K562 (cell line): Measurements from ENCODE around the gene SH2B2. TPM values are rescaled to one million over a fixed set of nuclear protein-coding genes. Genes with fewer than 3 reads are reported as not detected.

ENCODE experiments used
- AFF4 ChIP-seq: sonication (generic); formaldehyde crosslinking; IDR thresholded peaks from 2 replicates; pipeline ENCODE4 v1.8.0; 2023; ENCODE audit warnings: mild to moderate bottlenecking, missing genetic modification reagents
- BRD4 ChIP-seq: fragments of 200-600 bp; sonication (generic); IDR thresholded peaks from 2 replicates; pipeline ENCODE4 v1.6.1; 2017; ENCODE audit warnings: inconsistent platforms
- CAMTA2 ChIP-seq: fragments of 250-450 bp; sonication (Bioruptor Pico); conservative IDR thresholded peaks from 2 replicates; pipeline ENCODE4 v1.5.1; 2022
- CREB1 ChIP-seq, 2 experiments: sonication (generic) in 1 of 2; formaldehyde crosslinking in 1 of 2; IDR thresholded peaks; 2 replicates each; pipeline versions ENCODE4 v1.6.1 to v1.8.0; 2012 to 2022; ENCODE audit warnings: inconsistent platforms in 1 of 2, mild to moderate bottlenecking in 1 of 2, missing genetic modification reagents in 1 of 2, moderate library complexity in 1 of 2
- ETV1 ChIP-seq: fragments of 450-650 bp; conservative IDR thresholded peaks from 2 replicates; pipeline ENCODE4 v1.6.1; 2016; ENCODE audit warnings: missing genetic modification characterization, control low read depth, low read depth, missing compliant biosample characterization
- FIP1L1 ChIP-seq: fragments of 200-400 bp; formaldehyde crosslinking; IDR thresholded peaks from 2 replicates; pipeline ENCODE4 v1.6.1; 2018; ENCODE audit warnings: mild to moderate bottlenecking, low read depth, low read length; ENCODE audit not compliant: poor library complexity, severe bottlenecking
- HMG20A ChIP-seq: fragments of 450-650 bp; formaldehyde crosslinking; conservative IDR thresholded peaks from 2 replicates; pipeline ENCODE4 v1.4.0; 2020; ENCODE audit warnings: mild to moderate bottlenecking, mixed read lengths
- HMGN3 ChIP-seq: IDR thresholded peaks from 2 replicates; pipeline ENCODE4 v1.6.1; 2011; ENCODE audit warnings: borderline replicate concordance, low read depth, mild to moderate bottlenecking, mixed read lengths, low read length; ENCODE audit not compliant: insufficient read length; ENCODE audit errors: extremely low read depth
- NFE2L1 ChIP-seq: fragments of 450-650 bp; IDR thresholded peaks from 2 replicates; pipeline ENCODE4 v1.6.1; 2016; ENCODE audit warnings: missing genetic modification characterization, low read depth, mild to moderate bottlenecking, missing compliant biosample characterization, moderate library complexity, borderline replicate concordance
- NR2C2 ChIP-seq, 2 experiments: fragments of 200-800 bp in 1 of 2; sonication (Bioruptor generic) in 1 of 2; sonication (generic) in 1 of 2; formaldehyde crosslinking in 1 of 2; IDR thresholded peaks; 2 replicates each; pipeline versions ENCODE4 v1.6.1 to v1.8.0; 2016 to 2022; ENCODE audit warnings: mild to moderate bottlenecking in 1 of 2, missing compliant biosample characterization in 1 of 2, missing genetic modification characterization in 1 of 2, missing genetic modification reagents in 1 of 2
- SMAD1 ChIP-seq: fragments of 150-350 bp; IDR thresholded peaks from 2 replicates; pipeline ENCODE4 v1.6.1; 2014; ENCODE audit warnings: low read length, low read depth; ENCODE audit not compliant: partially characterized antibody
- ZBTB11 ChIP-seq, 3 experiments: fragments of 200-800 bp in 1 of 3; fragments of 250-450 bp in 1 of 3; fragments of 450-650 bp in 1 of 3; sonication (Bioruptor Pico) in 1 of 3; sonication (Bioruptor generic) in 1 of 3; formaldehyde crosslinking in 1 of 3; IDR thresholded peaks; 2 replicates each; pipeline versions ENCODE4 v1.6.1 to v1.8.0; 2016 to 2022; ENCODE audit warnings: mild to moderate bottlenecking in 2 of 3, missing genetic modification characterization in 2 of 3, missing compliant biosample characterization in 1 of 3, moderate library complexity in 1 of 3
- ZNF174 ChIP-seq: fragments of 250-450 bp; sonication (Bioruptor Pico); IDR thresholded peaks from 2 replicates; pipeline ENCODE4 v1.4.0; 2020; ENCODE audit warnings: mild to moderate bottlenecking
- ZNF780A ChIP-seq: fragments of 250-450 bp; sonication (Bioruptor Pico); IDR thresholded peaks from 2 replicates; pipeline ENCODE4 v1.5.0; 2021; ENCODE audit warnings: mild to moderate bottlenecking
- polyA plus RNA-seq, 8 experiments: library from polyadenylated mRNA; depleted of rRNA in 4 of 8; stranded (reverse) in 5 of 8; unstranded in 3 of 8; fragments of >200 nt; fragmentation: Nextera tagmentation in 2 of 8; fragmentation: Illumina TruSeq in 1 of 8; extraction: Ambion mirVana in 2 of 8; extraction: Trizol in 1 of 8; gene quantifications; 2 replicates each; pipeline versions ENCODE4 v1.2.1 to v1.2.3, GENCODE V29; 2011 to 2014; ENCODE audit warnings: inconsistent platforms in 1 of 8, missing spikeins in 1 of 8
- total RNA-seq, 7 experiments: library from RNA; depleted of rRNA in 6 of 7; stranded (reverse); fragments of >200 nt in 6 of 7; fragmentation: Illumina TruSeq in 2 of 7; extraction: Trizol in 2 of 7; gene quantifications; 2 replicates each; pipeline versions ENCODE4 v1.2.1 to v1.2.3, GENCODE V29; 2011 to 2021; ENCODE audit warnings: low replicate concordance in 1 of 7
- TF ChIP-seq, protein P1 (sequence below): IDR thresholded peaks from 3 replicates; pipeline ENCODE4 v1.6.1; 2011; ENCODE audit warnings: borderline replicate concordance, mild to moderate bottlenecking, moderate library complexity; ENCODE audit not compliant: insufficient read length; ENCODE audit errors: extremely low read depth

The SH2B2 gene
- total and polyA plus RNA-seq, 9 of the 15 experiments (the other 6 are each of a cell fraction or from before 2014, with no cell fraction given) = 0.03 to 0.89 (median 0.07) TPM; not detected in 4

DNA sequence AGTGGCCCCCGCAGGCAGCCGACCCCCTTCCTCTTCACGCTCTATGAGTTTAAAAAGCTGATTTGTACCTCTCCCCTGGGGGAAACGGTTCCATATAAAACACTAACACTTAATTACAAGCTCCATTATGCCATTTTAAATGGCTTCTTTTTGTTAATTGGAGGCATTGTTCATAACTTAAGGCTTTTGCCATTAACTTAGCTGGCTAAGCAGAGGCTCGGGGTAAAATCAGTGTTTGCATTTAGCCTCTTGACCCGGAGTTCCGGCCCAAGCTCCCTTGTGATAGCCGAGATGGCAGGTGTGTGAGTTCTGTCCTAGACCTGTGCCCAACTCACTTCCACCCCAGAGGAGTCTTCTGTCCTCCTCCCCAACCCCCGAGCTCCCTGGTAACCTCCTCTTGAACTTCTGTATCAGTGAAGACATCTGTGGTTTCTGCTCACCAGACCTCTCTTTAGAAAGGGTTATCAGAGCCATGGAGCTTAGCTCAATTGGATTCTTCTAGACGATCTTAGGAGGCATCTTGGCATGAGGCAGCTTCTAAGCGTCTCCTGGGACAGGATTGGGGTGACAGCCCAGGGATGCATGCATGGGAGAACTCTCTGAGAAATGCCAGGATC is 34.2 kb upstream of the SH2B2 start (continued):
- TF ChIP-seq ZBTB11 (CRISPR knock-in tag; IDR thresholded peaks at IDR 0.05) (no peak), AFF4 (CRISPR knock-in tag) (no peak), HMG20A (no peak), SMAD1 (no peak), ZNF174 (CRISPR knock-in tag) (no peak), CREB1 (IDR thresholded peaks at IDR 0.05) (no peak), CREB1 (CRISPR knock-in tag; IDR thresholded peaks at IDR 0.05) (no peak), CAMTA2 (CRISPR knock-in tag) (no peak), ZNF780A (no peak), HMGN3 (no peak), NR2C2 (CRISPR knock-in tag; IDR thresholded peaks at IDR 0.05) (no peak), NR2C2 (tag; IDR thresholded peaks at IDR 0.05) (peak; percentile 56), BRD4 (no peak), ETV1 (no peak), NFE2L1 (tag) (no peak), FIP1L1 (no peak)
- TF ChIP-seq, protein P1, sequence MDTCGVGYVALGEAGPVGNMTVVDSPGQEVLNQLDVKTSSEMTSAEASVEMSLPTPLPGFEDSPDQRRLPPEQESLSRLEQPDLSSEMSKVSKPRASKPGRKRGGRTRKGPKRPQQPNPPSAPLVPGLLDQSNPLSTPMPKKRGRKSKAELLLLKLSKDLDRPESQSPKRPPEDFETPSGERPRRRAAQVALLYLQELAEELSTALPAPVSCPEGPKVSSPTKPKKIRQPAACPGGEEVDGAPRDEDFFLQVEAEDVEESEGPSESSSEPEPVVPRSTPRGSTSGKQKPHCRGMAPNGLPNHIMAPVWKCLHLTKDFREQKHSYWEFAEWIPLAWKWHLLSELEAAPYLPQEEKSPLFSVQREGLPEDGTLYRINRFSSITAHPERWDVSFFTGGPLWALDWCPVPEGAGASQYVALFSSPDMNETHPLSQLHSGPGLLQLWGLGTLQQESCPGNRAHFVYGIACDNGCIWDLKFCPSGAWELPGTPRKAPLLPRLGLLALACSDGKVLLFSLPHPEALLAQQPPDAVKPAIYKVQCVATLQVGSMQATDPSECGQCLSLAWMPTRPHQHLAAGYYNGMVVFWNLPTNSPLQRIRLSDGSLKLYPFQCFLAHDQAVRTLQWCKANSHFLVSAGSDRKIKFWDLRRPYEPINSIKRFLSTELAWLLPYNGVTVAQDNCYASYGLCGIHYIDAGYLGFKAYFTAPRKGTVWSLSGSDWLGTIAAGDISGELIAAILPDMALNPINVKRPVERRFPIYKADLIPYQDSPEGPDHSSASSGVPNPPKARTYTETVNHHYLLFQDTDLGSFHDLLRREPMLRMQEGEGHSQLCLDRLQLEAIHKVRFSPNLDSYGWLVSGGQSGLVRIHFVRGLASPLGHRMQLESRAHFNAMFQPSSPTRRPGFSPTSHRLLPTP = no peak
